ENCODE measurements around the gene IFITM10.

- no peak for TF ChIP-seq E4F1 (CRISPR knock-in tag; IDR thresholded peaks at IDR 0.05; ENCODE audit: borderline replicate concordance)
- no peak for TF ChIP-seq NR2C1 (IDR thresholded peaks at IDR 0.05)
- no peak for TF ChIP-seq NR2C1 (tag; IDR thresholded peaks at IDR 0.05)
- no peak for TF ChIP-seq ATF1 (CRISPR knock-in tag; IDR thresholded peaks at IDR 0.05)
- TF ChIP-seq ATF1 (tag; IDR thresholded peaks at IDR 0.05): no peak
- TF ChIP-seq ZBTB40 (IDR thresholded peaks at IDR 0.05): no peak
- TF ChIP-seq ZBTB40 (CRISPR knock-in tag; IDR thresholded peaks at IDR 0.05): no peak
- no peak for TF ChIP-seq CTCF (IDR thresholded peaks at IDR 0.05 in 2 of 3, conservative IDR thresholded peaks at IDR 0.05 in 1 of 3; ENCODE audit: insufficient read depth in 2 of 3, low read depth in 1 of 3, low read length in 3 of 3)
- TF ChIP-seq POLR2A (conservative IDR thresholded peaks at IDR 0.05): no peak
- no peak for TF ChIP-seq IRF2 (CRISPR knock-in tag; IDR thresholded peaks at IDR 0.05)
- no peak for TF ChIP-seq PREB (CRISPR knock-in tag; IDR thresholded peaks at IDR 0.05)
These were observed 11.6 kb upstream of the IFITM10 start for GRCh38 chr11:1761857-1762536.

Data from K562 (cell line).